Adrenal gland (tissue), 12 donors: ENCODE results near the gene HBP1. TPM values are rescaled to one million over a fixed set of nuclear protein-coding genes. Genes with fewer than 3 reads are reported as not detected.

Source experiments
- DNase-seq, 7 donors: peaks; one replicate each; pipeline ENCODE4 v3.0.0-alpha.2; 2019 to 2020
- H3K27ac ChIP-seq, 5 donors: fragments of 200-600 bp; sonication (generic) in 4 of 5; 1 replicate in 3 of 5; 2 replicates in 2 of 5; pipeline versions ENCODE4 v1.5.1 to v1.8.0; 2016 to 2020; ENCODE audit warnings: mild to moderate bottlenecking in 1 of 5
- H3K27me3 ChIP-seq: fragments of 200-600 bp; 2 replicates; pipeline ENCODE4 v1.8.0; 2021
- H3K36me3 ChIP-seq, 2 donors: fragments of 200-600 bp; replicated peaks in 1 of 2; 1 replicate in 1 of 2; 2 replicates in 1 of 2; pipeline versions ENCODE4 v1.5.1 to v1.8.0; 2018 to 2022
- H3K4me1 ChIP-seq, 2 donors: fragments of 200-600 bp; replicated peaks in 1 of 2; 1 replicate in 1 of 2; 2 replicates in 1 of 2; pipeline versions ENCODE4 v1.5.1 to v1.8.0; 2018 to 2021
- H3K4me3 ChIP-seq, 4 donors: fragments of 200-600 bp; sonication (generic) in 3 of 4; one replicate each; pipeline ENCODE4 v1.5.1; 2016 to 2018
- H3K9me3 ChIP-seq, 3 donors: fragments of 200-600 bp; sonication (generic) in 1 of 3; replicated peaks in 1 of 3; 1 replicate in 2 of 3; 2 replicates in 1 of 3; pipeline versions ENCODE4 v1.5.1 to v1.8.0; 2016 to 2021
- POLR2A ChIP-seq, 2 donors: fragments of 450-650 bp; IDR thresholded peaks; one replicate each; pipeline ENCODE4 v1.6.1; 2017; ENCODE audit warnings: antibody characterized with exemption in 2 of 2, mild to moderate bottlenecking in 2 of 2, moderate library complexity in 1 of 2
- WGBS, 4 donors: extraction: QIAGEN DNeasy Blood & Tissue Kit in 2 of 4; methylation state at CpG; one replicate each; pipeline versions ENCODE4 v1.1.5 to v1.1.7; 2013 to 2017; 5-methylcytosine and 5-hydroxymethylcytosine counted together
- intact Hi-C, 2 donors: fragments of 100-400 bp; cut with DNase I; formaldehyde crosslinking; loops; one replicate each; pipeline versions ENCODE4 v1.14.1 to v1.15.0; 2022 to 2023
- polyA plus RNA-seq, 3 donors: library from polyadenylated mRNA; stranded (reverse); fragments of 200-250 nt in 2 of 3; fragments of 350-450 nt in 1 of 3; fragmentation: Illumina TruSeq in 1 of 3; extraction: RNeasy Lipid Tissue Mini Kit (QIAGEN cat#74804) in 1 of 3; gene quantifications; one replicate each; pipeline ENCODE4 v1.2.3, GENCODE V29; 2013 to 2014
- total RNA-seq, 9 donors: library from RNA; depleted of rRNA in 4 of 9; stranded (reverse); fragments of >200 nt in 4 of 9; fragments of 120-200 nt in 1 of 9; fragmentation: NEBNext Ultra II Directional in 1 of 9; extraction: Animal tissue kit (Norgen Biotek cat#: 25700) in 1 of 9; gene quantifications; one replicate each; pipeline versions ENCODE4 v1.1.0 to v1.2.4, GENCODE V29; 2013 to 2023
- TF ChIP-seq, protein P1 (sequence below), 6 experiments: fragments of 450-650 bp in 4 of 6; fragments of 200-600 bp in 2 of 6; sonication (generic) in 1 of 6; IDR thresholded peaks; 1 replicate in 5 of 6; 2 replicates in 1 of 6; pipeline versions ENCODE4 v1.5.1 to v1.8.0; 2016 to 2021; ENCODE audit warnings: antibody characterized with exemption in 6 of 6, mild to moderate bottlenecking in 2 of 6, moderate library complexity in 1 of 6
- donor health status: healthy with polysubstance abuse.
- donor health status: Bipolar disorder and iron deficiency.
- donor health status: DM: yes; HTN: yes; CAD: no.
- donor health status: DM: no; HTN: no; CAD: no.
- donor health status: DM: no; HTN: no; CAD: no.
- donor health status: DM: yes; HTN: yes; CAD: no.

The HBP1 gene
- total and polyA plus RNA-seq, 12 donors: 36.2 to 158 (median 84.7) TPM

GRCh38 chr7:107162475-107162874 is 6.3 kb upstream of the HBP1 start:
- DNase-seq: no peak
- Histone ChIP-seq H3K27me3 (no peaks in the 10 kb centered on the region), H3K4me3 (no peak overlapping the region), H3K9me3 (no peaks in the 10 kb centered on the region), H3K4me1 (peaks cover 0 to 6% of the 10 kb centered on the region in 2 donors), H3K36me3 (no peaks in the 10 kb centered on the region), H3K27ac (no peak overlapping the region)
- intact Hi-C loops: no loop called here
- 59 to 66% (median 64%) methylated on average over 5 of the region's 5 CpGs for WGBS, 4 donors
- no peak for TF ChIP-seq POLR2A (IDR thresholded peaks at IDR 0.05)
- TF ChIP-seq, protein P1, sequence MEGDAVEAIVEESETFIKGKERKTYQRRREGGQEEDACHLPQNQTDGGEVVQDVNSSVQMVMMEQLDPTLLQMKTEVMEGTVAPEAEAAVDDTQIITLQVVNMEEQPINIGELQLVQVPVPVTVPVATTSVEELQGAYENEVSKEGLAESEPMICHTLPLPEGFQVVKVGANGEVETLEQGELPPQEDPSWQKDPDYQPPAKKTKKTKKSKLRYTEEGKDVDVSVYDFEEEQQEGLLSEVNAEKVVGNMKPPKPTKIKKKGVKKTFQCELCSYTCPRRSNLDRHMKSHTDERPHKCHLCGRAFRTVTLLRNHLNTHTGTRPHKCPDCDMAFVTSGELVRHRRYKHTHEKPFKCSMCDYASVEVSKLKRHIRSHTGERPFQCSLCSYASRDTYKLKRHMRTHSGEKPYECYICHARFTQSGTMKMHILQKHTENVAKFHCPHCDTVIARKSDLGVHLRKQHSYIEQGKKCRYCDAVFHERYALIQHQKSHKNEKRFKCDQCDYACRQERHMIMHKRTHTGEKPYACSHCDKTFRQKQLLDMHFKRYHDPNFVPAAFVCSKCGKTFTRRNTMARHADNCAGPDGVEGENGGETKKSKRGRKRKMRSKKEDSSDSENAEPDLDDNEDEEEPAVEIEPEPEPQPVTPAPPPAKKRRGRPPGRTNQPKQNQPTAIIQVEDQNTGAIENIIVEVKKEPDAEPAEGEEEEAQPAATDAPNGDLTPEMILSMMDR (IDR thresholded peaks at IDR 0.05): no peak

DNA sequence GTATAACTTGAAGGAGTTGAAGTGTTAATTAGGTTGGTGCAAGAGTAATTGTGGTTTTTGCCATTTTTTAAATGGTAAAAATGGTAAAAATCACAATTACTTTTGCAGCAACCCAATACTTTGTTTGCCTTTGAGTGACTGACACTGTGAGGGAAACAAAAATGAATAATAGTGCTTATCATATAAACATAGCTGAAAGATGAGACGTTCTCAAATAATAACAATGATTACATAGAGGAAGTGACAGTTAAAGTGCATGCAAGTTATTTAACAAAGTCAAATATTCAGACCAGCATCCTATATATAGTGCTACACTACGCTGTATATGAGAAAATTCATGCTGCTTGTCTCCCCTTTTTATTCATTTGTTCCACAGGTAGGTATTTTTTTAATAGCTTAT is 4.7 kb upstream of the HBP1 start:
- Histone ChIP-seq H3K4me3 (no peak overlapping the region), H3K27ac (no peak overlapping the region), H3K27me3 (no peaks in the 10 kb centered on the region), H3K36me3 (no peaks in the 10 kb centered on the region), H3K4me1 (peaks cover 0 to 6% of the 10 kb centered on the region in 2 donors), H3K9me3 (no peaks in the 10 kb centered on the region)
- WGBS, 4 donors: 39 to 55% (median 46%) methylated on average over 2 of the region's 2 CpGs
- DNase-seq: no peak
- TF ChIP-seq, protein P1 (IDR thresholded peaks at IDR 0.05): no peak
- TF ChIP-seq POLR2A (IDR thresholded peaks at IDR 0.05): no peak
- intact Hi-C loops: no loop called here

DNA sequence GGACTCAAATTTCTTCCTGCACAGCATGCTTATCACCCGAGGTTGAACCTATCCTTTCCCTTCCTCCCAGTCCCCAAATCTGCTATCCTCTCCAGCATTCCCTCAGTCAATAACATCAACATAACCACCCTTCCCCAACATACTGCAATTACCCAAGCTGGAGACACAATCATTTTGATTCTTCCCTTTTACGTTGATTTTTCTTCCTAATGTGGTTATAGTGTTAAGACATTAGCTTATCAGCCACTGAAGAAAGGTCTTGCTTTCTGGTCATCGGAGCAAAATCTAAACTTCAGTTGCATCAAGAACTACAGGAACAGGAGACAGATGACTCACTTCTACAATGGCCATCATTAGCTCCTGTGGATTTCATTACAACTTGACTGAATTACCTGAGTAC is 3.5 kb upstream of the HBP1 start:
- 59 to 67% (median 60%) methylated on average over 3 of the region's 3 CpGs for WGBS, 4 donors

GRCh38 chr7:107166736-107167426 is 1.9 kb upstream of the HBP1 start:
- 31 to 38% (median 37%) methylated on average over 5 of the region's 5 CpGs for WGBS, 4 donors
- Histone ChIP-seq H3K27me3 (no peaks in the 10 kb centered on the region), H3K27ac (peak overlapping the region; percentile 63 to 99 (median 98)), H3K4me3 (peak overlapping the region in 2 of 4 donors; percentile 35 to 59), H3K36me3 (no peaks in the 10 kb centered on the region), H3K4me1 (peaks cover 10 to 20% of the 10 kb centered on the region in 2 donors), H3K9me3 (no peaks in the 10 kb centered on the region)
- intact Hi-C loops: no loop called here
- no peak for DNase-seq
- TF ChIP-seq POLR2A (IDR thresholded peaks at IDR 0.05): no peak
- TF ChIP-seq, protein P1 (IDR thresholded peaks at IDR 0.05): no peak

More for the DNA sequence above, 3.5 kb upstream of the HBP1 start:
- DNase-seq: no peak
- peaks cover 0 to 6% of the 10 kb centered on the region in 2 donors for H3K4me1 ChIP-seq
- no peaks in the 10 kb centered on the region for H3K36me3 ChIP-seq
- intact Hi-C loops: no loop called here
- TF ChIP-seq POLR2A (IDR thresholded peaks at IDR 0.05): no peak
- TF ChIP-seq, protein P1 (IDR thresholded peaks at IDR 0.05): no peak
- H3K9me3 ChIP-seq: no peaks in the 10 kb centered on the region
- no peak overlapping the region for H3K27ac ChIP-seq
- no peak overlapping the region for H3K4me3 ChIP-seq
- no peaks in the 10 kb centered on the region for H3K27me3 ChIP-seq
